ENCODE results near the gene SYNGR3.

- TF ChIP-seq CTCF (IDR thresholded peaks at IDR 0.05; ENCODE audit: insufficient read depth, low read depth, low read length) (no peak), EZH2 (IDR thresholded peaks at IDR 0.05; ENCODE audit: insufficient read depth, low read length) (no peak)
Measured at GRCh38 chr16:2040041-2040786, 50.4 kb downstream of the SYNGR3 start.
